GM23338 (cell line): ENCODE data around the gene DMD. TPM values are rescaled to one million over a fixed set of nuclear protein-coding genes. Genes with fewer than 3 reads are reported as not detected.

Experiments used
- ATAC-seq: fragments of 200-7000 bp; cut with Tn5 transposase; 3 replicates; pipeline ENCODE4 v1.9.1; 2020
- DNase-seq: peaks from one replicate; pipeline ENCODE4 v3.0.0-alpha.2; 2015; ENCODE audit warnings: low spot score
- H2AFZ ChIP-seq: fragments of 200-600 bp; sonication (generic); 2 replicates; pipeline ENCODE4 v1.8.0; 2016; ENCODE audit warnings: antibody characterized with exemption, mild to moderate bottlenecking, moderate library complexity
- H3F3A ChIP-seq: fragments of 200-600 bp; sonication (generic); replicated peaks from 2 replicates; pipeline ENCODE4 v1.8.0; 2017; ENCODE audit warnings: antibody characterized with exemption, mixed run types, low read depth
- H3K27ac ChIP-seq: fragments of 200-600 bp; sonication (generic); 2 replicates; pipeline ENCODE4 v1.6.1; 2016; ENCODE audit warnings: low read depth
- H3K27me3 ChIP-seq: fragments of 200-600 bp; sonication (generic); 2 replicates; pipeline ENCODE4 v1.8.0; 2016; ENCODE audit warnings: mild to moderate bottlenecking, mixed run types, moderate library complexity; ENCODE audit not compliant: insufficient read depth
- H3K36me3 ChIP-seq: fragments of 200-600 bp; sonication (generic); 2 replicates; pipeline ENCODE4 v1.8.0; 2016; ENCODE audit warnings: mild to moderate bottlenecking; ENCODE audit not compliant: insufficient read depth
- H3K4me1 ChIP-seq: fragments of 200-600 bp; sonication (generic); 2 replicates; pipeline ENCODE4 v1.8.0; 2016; ENCODE audit warnings: mild to moderate bottlenecking, moderate library complexity; ENCODE audit not compliant: insufficient read depth
- H3K4me2 ChIP-seq: fragments of 200-600 bp; sonication (generic); 2 replicates; pipeline ENCODE4 v1.7.1; 2017; ENCODE audit warnings: mixed run types
- H3K4me3 ChIP-seq: fragments of 200-600 bp; sonication (generic); 2 replicates; pipeline ENCODE4 v1.6.1; 2016; ENCODE audit warnings: mixed run types
- H3K79me2 ChIP-seq: fragments of 200-600 bp; sonication (generic); replicated peaks from 2 replicates; pipeline ENCODE4 v1.8.0; 2017; ENCODE audit warnings: mild to moderate bottlenecking; ENCODE audit not compliant: insufficient read depth
- H3K9me2 ChIP-seq: fragments of 200-600 bp; sonication (generic); 2 replicates; pipeline ENCODE4 v1.8.0; 2017; ENCODE audit not compliant: insufficient read depth
- H4K20me1 ChIP-seq: fragments of 200-600 bp; sonication (generic); replicated peaks from 2 replicates; pipeline ENCODE4 v1.8.0; 2017; ENCODE audit warnings: mild to moderate bottlenecking; ENCODE audit not compliant: insufficient read depth
- H3K27ac Mint-ChIP-seq: 2 replicates; pipeline ENCODE4 v1.8.0; 2020; ENCODE audit warnings: inconsistent platforms, mild to moderate bottlenecking, moderate library complexity, mixed read lengths
- H3K27me3 Mint-ChIP-seq: 3 replicates; pipeline ENCODE4 v1.8.0; 2022; ENCODE audit warnings: low read depth, mild to moderate bottlenecking, moderate library complexity, mixed read lengths, inconsistent platforms; ENCODE audit not compliant: insufficient read depth, poor library complexity
- H3K36me3 Mint-ChIP-seq: 3 replicates; pipeline ENCODE4 v1.8.0; 2021; ENCODE audit warnings: low read depth, mild to moderate bottlenecking, inconsistent platforms, moderate library complexity, mixed read lengths
- H3K4me1 Mint-ChIP-seq: 3 replicates; pipeline ENCODE4 v1.8.0; 2020; ENCODE audit warnings: mild to moderate bottlenecking, inconsistent platforms, mixed read lengths
- H3K4me3 Mint-ChIP-seq: 3 replicates; pipeline ENCODE4 v1.8.0; 2021; ENCODE audit warnings: moderate library complexity, mild to moderate bottlenecking, inconsistent platforms, mixed read lengths
- H3K9me3 Mint-ChIP-seq: 3 replicates; pipeline ENCODE4 v1.8.0; 2020; ENCODE audit warnings: moderate library complexity, mild to moderate bottlenecking, inconsistent platforms, mixed read lengths
- CREB1 ChIP-seq: fragments of 250-450 bp; sonication (Bioruptor Pico); IDR thresholded peaks from 2 replicates; pipeline ENCODE4 v1.5.0; 2020; ENCODE audit warnings: low read depth, mild to moderate bottlenecking, moderate library complexity
- ETS1 ChIP-seq: IDR thresholded peaks from 2 replicates; pipeline ENCODE4 v1.6.1; 2016; ENCODE audit warnings: antibody characterized with exemption
- EZH2 ChIP-seq: fragments of 200-600 bp; sonication (generic); IDR thresholded peaks from one replicate; pipeline ENCODE4 v1.8.0; 2017; ENCODE audit warnings: antibody characterized with exemption, mild to moderate bottlenecking, low read depth; ENCODE audit not compliant: unreplicated experiment
- EZH2phosphoT487 ChIP-seq: fragments of 200-600 bp; sonication (generic); IDR thresholded peaks from one replicate; pipeline ENCODE4 v1.8.1; 2018; ENCODE audit warnings: antibody characterized with exemption; ENCODE audit not compliant: unreplicated experiment
- JUNB ChIP-seq: IDR thresholded peaks from one replicate; pipeline ENCODE4 v1.6.1; 2016; ENCODE audit warnings: antibody characterized with exemption; ENCODE audit not compliant: unreplicated experiment
- NANOG ChIP-seq: IDR thresholded peaks from 2 replicates; pipeline ENCODE4 v1.6.1; 2016; ENCODE audit warnings: antibody characterized with exemption, borderline replicate concordance
- POLR2AphosphoS5 ChIP-seq: IDR thresholded peaks from 2 replicates; pipeline ENCODE4 v1.6.1; 2016; ENCODE audit warnings: antibody characterized with exemption, low read depth
- REST ChIP-seq: IDR thresholded peaks from one replicate; pipeline ENCODE4 v1.6.1; 2018; ENCODE audit warnings: antibody characterized with exemption; ENCODE audit not compliant: unreplicated experiment
- STAT1 ChIP-seq: IDR thresholded peaks from one replicate; pipeline ENCODE4 v1.6.1; 2016; ENCODE audit warnings: antibody characterized with exemption; ENCODE audit not compliant: unreplicated experiment
- ZNF114 ChIP-seq: fragments of 250-450 bp; sonication (Bioruptor Pico); IDR thresholded peaks from 2 replicates; pipeline ENCODE4 v1.5.0; 2020; ENCODE audit warnings: mild to moderate bottlenecking, moderate library complexity
- ZNF331 ChIP-seq: fragments of 250-450 bp; sonication (Bioruptor Pico); IDR thresholded peaks from 2 replicates; pipeline ENCODE4 v1.5.0; 2020; ENCODE audit warnings: low read depth, mild to moderate bottlenecking, moderate library complexity
- polyA plus RNA-seq: library from polyadenylated mRNA; unstranded; fragments of >200 nt; fragmentation: Nextera tagmentation; extraction: Ambion mirVana; gene quantifications from 2 replicates; pipeline ENCODE4 v1.2.1, GENCODE V29; 2016
- total RNA-seq: library from RNA; depleted of rRNA; stranded (reverse); fragments of >200 nt; shearing (Covaris generic); gene quantifications from 2 replicates; pipeline ENCODE4 v1.2.3, GENCODE V29; 2014
- TF ChIP-seq, protein P1 (sequence below), 2 experiments: fragments of 200-600 bp in 1 of 2; sonication (generic) in 1 of 2; conservative IDR thresholded peaks; 2 replicates each; pipeline versions ENCODE4 v1.5.1 to v1.6.1; 2016 to 2017; ENCODE audit warnings: antibody characterized with exemption in 2 of 2, low read depth in 2 of 2, mild to moderate bottlenecking in 2 of 2, moderate library complexity in 1 of 2
- TF ChIP-seq, protein P2 (sequence below): fragments of 250-450 bp; sonication (Bioruptor Pico); IDR thresholded peaks from 2 replicates; pipeline ENCODE4 v1.5.0; 2020; ENCODE audit warnings: mild to moderate bottlenecking, moderate library complexity

Gene DMD
- total and polyA plus RNA-seq, 2 experiments from 2014 or later, result 4.5 to 7.6 TPM

DNA sequence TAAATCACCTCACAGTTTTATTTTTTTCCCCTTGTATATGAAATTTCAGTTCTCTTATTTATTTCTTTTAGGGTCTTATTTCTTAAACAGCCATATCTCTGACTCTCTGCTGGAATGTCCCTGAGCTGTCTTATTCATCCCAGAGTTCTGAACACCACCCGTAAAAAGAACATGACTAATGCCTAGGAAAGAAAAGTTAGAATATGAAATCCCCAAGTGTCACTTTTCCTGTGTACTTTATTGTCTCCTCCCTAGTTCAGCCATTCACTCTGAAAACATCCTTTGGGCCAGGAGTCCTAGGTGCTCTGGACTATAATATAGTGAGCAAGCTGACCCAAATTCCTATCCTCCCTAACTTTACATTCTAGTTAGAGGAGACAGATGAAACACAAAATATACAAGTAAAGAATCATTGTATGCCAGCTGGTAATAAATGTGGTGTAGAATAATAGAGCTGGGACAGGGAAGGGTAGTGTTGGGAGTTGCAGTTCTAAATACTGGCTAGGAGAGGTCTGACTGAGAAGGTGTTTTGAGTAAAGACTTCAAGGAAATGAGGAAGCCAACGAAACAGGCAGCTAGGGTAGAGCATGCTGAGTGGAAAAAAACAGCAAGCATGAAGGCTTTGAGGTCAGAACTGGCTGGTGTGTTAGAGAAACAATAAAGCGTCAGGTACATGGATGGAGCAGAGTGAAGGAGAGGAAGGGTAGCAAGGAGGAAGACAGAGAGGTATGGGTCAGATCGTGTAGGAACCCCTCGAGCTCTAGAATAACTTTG, 2098.9 kb downstream of the DMD start:
- Histone ChIP-seq H3K27ac (no peak overlapping the region), H4K20me1 (no peaks in the 10 kb centered on the region), H3K4me3 (no peak overlapping the region), H3K27me3 (no peaks in the 10 kb centered on the region), H2AFZ (no peak overlapping the region), H3F3A (no peaks in the 10 kb centered on the region), H3K36me3 (no peaks in the 10 kb centered on the region), H3K4me1 (no peaks in the 10 kb centered on the region), H3K4me2 (no peak overlapping the region), H3K9me2 (no peaks in the 10 kb centered on the region), H3K79me2 (no peaks in the 10 kb centered on the region)
- Mint-ChIP-seq H3K4me3 (no peak overlapping the region), H3K27ac (no peak overlapping the region), H3K4me1 (no peaks in the 10 kb centered on the region), H3K9me3 (no peaks in the 10 kb centered on the region), H3K36me3 (no peaks in the 10 kb centered on the region), H3K27me3 (no peaks in the 10 kb centered on the region)
- DNase-seq (no peak), ATAC-seq (no peak)
- no peak for TF ChIP-seq REST
- TF ChIP-seq, protein P1, sequence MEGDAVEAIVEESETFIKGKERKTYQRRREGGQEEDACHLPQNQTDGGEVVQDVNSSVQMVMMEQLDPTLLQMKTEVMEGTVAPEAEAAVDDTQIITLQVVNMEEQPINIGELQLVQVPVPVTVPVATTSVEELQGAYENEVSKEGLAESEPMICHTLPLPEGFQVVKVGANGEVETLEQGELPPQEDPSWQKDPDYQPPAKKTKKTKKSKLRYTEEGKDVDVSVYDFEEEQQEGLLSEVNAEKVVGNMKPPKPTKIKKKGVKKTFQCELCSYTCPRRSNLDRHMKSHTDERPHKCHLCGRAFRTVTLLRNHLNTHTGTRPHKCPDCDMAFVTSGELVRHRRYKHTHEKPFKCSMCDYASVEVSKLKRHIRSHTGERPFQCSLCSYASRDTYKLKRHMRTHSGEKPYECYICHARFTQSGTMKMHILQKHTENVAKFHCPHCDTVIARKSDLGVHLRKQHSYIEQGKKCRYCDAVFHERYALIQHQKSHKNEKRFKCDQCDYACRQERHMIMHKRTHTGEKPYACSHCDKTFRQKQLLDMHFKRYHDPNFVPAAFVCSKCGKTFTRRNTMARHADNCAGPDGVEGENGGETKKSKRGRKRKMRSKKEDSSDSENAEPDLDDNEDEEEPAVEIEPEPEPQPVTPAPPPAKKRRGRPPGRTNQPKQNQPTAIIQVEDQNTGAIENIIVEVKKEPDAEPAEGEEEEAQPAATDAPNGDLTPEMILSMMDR (conservative IDR thresholded peaks at IDR 0.05; ENCODE audit: low read depth in 2 of 2), result no peak
- TF ChIP-seq ZNF114 (CRISPR knock-in tag), result no peak
- no peak for TF ChIP-seq CREB1 (CRISPR knock-in tag)
- no peak for TF ChIP-seq NANOG
- no peak for TF ChIP-seq ZNF331 (CRISPR knock-in tag)
- TF ChIP-seq ETS1, result no peak
- no peak for TF ChIP-seq EZH2
- TF ChIP-seq, protein P2, sequence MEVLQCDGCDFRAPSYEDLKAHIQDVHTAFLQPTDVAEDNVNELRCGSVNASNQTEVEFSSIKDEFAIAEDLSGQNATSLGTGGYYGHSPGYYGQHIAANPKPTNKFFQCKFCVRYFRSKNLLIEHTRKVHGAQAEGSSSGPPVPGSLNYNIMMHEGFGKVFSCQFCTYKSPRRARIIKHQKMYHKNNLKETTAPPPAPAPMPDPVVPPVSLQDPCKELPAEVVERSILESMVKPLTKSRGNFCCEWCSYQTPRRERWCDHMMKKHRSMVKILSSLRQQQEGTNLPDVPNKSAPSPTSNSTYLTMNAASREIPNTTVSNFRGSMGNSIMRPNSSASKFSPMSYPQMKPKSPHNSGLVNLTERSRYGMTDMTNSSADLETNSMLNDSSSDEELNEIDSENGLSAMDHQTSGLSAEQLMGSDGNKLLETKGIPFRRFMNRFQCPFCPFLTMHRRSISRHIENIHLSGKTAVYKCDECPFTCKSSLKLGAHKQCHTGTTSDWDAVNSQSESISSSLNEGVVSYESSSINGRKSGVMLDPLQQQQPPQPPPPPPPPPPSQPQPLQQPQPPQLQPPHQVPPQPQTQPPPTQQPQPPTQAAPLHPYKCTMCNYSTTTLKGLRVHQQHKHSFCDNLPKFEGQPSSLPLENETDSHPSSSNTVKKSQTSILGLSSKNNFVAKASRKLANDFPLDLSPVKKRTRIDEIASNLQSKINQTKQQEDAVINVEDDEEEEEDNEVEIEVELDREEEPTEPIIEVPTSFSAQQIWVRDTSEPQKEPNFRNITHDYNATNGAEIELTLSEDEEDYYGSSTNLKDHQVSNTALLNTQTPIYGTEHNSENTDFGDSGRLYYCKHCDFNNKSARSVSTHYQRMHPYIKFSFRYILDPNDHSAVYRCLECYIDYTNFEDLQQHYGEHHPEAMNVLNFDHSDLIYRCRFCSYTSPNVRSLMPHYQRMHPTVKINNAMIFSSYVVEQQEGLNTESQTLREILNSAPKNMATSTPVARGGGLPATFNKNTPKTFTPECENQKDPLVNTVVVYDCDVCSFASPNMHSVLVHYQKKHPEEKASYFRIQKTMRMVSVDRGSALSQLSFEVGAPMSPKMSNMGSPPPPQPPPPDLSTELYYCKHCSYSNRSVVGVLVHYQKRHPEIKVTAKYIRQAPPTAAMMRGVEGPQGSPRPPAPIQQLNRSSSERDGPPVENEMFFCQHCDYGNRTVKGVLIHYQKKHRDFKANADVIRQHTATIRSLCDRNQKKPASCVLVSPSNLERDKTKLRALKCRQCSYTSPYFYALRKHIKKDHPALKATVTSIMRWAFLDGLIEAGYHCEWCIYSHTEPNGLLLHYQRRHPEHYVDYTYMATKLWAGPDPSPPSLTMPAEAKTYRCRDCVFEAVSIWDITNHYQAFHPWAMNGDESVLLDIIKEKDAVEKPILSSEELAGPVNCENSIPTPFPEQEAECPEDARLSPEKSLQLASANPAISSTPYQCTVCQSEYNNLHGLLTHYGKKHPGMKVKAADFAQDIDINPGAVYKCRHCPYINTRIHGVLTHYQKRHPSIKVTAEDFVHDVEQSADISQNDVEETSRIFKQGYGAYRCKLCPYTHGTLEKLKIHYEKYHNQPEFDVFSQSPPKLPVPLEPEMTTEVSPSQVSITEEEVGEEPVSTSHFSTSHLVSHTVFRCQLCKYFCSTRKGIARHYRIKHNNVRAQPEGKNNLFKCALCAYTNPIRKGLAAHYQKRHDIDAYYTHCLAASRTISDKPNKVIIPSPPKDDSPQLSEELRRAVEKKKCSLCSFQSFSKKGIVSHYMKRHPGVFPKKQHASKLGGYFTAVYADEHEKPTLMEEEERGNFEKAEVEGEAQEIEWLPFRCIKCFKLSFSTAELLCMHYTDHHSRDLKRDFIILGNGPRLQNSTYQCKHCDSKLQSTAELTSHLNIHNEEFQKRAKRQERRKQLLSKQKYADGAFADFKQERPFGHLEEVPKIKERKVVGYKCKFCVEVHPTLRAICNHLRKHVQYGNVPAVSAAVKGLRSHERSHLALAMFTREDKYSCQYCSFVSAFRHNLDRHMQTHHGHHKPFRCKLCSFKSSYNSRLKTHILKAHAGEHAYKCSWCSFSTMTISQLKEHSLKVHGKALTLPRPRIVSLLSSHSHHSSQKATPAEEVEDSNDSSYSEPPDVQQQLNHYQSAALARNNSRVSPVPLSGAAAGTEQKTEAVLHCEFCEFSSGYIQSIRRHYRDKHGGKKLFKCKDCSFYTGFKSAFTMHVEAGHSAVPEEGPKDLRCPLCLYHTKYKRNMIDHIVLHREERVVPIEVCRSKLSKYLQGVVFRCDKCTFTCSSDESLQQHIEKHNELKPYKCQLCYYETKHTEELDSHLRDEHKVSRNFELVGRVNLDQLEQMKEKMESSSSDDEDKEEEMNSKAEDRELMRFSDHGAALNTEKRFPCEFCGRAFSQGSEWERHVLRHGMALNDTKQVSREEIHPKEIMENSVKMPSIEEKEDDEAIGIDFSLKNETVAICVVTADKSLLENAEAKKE (CRISPR knock-in tag), result no peak
- TF ChIP-seq STAT1, result no peak
- TF ChIP-seq EZH2phosphoT487, result no peak
- TF ChIP-seq POLR2AphosphoS5, result no peak
- TF ChIP-seq JUNB, result no peak
